ENCODE results near the gene KRT9. TPM values are rescaled to one million over a fixed set of nuclear protein-coding genes. Genes with fewer than 3 reads are reported as not detected.

KRT9 gene
- total and polyA plus RNA-seq, 9 of the 15 experiments (the other 6 are each of a cell fraction or from before 2014, with no cell fraction given): 0.03 TPM; not detected in 8

GRCh38 chr17:41548844-41549595 is 22.8 kb downstream of the KRT9 start (continued):
- no peak for TF ChIP-seq ZBTB34 (CRISPR knock-in tag; IDR thresholded peaks at IDR 0.05)
- TF ChIP-seq TRIM25 (IDR thresholded peaks at IDR 0.05; ENCODE audit: borderline replicate concordance): no peak
- TF ChIP-seq ARID2 (IDR thresholded peaks at IDR 0.05): peak; percentile 59; the same call in 1 of the 2 replicates
- TF ChIP-seq TAF9B (IDR thresholded peaks at IDR 0.05; ENCODE audit: partially characterized antibody): no peak
- TF ChIP-seq, protein P1, sequence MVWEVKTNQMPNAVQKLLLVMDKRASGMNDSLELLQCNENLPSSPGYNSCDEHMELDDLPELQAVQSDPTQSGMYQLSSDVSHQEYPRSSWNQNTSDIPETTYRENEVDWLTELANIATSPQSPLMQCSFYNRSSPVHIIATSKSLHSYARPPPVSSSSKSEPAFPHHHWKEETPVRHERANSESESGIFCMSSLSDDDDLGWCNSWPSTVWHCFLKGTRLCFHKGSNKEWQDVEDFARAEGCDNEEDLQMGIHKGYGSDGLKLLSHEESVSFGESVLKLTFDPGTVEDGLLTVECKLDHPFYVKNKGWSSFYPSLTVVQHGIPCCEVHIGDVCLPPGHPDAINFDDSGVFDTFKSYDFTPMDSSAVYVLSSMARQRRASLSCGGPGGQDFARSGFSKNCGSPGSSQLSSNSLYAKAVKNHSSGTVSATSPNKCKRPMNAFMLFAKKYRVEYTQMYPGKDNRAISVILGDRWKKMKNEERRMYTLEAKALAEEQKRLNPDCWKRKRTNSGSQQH (CRISPR knock-in tag; IDR thresholded peaks at IDR 0.05): no peak
- 0 out of 2 replicates have a peak, but pooled peaks have one; percentile 48 for TF ChIP-seq PHB (CRISPR knock-in tag; IDR thresholded peaks at IDR 0.05)
- TF ChIP-seq ZNF324 (CRISPR knock-in tag; IDR thresholded peaks at IDR 0.05): no peak
- TF ChIP-seq FOXP1 (CRISPR knock-in tag; IDR thresholded peaks at IDR 0.05): no peak
- no peak for TF ChIP-seq ZNF316 (IDR thresholded peaks at IDR 0.05)
- TF ChIP-seq XRCC5 (IDR thresholded peaks at IDR 0.05; ENCODE audit: low read depth, low read length): peak; percentile 92; the same call in 1 of the 2 replicates
- no peak for TF ChIP-seq CHD1 (IDR thresholded peaks at IDR 0.05; ENCODE audit: low read length)
- peak; percentile 77 for TF ChIP-seq CREM (IDR thresholded peaks at IDR 0.05; ENCODE audit: low read depth)
- TF ChIP-seq CREB1 (IDR thresholded peaks at IDR 0.05): peak; percentile 51
- TF ChIP-seq CREB1 (CRISPR knock-in tag; IDR thresholded peaks at IDR 0.05): peak; percentile 58; the same call in 1 of the 2 replicates
- TF ChIP-seq ZNF224 (CRISPR knock-in tag; IDR thresholded peaks at IDR 0.05): no peak
- TF ChIP-seq CREBBP (IDR thresholded peaks at IDR 0.05; ENCODE audit: low read depth, low read length): no peak
- TF ChIP-seq ZNF311 (CRISPR knock-in tag; IDR thresholded peaks at IDR 0.05): no peak
- TF ChIP-seq RAD21 (CRISPR knock-in tag; conservative IDR thresholded peaks at IDR 0.05 in 1 of 2, IDR thresholded peaks at IDR 0.05 in 1 of 2): peak; percentile 89 to 95
- no peak; the same call in 1 of the 2 replicates for TF ChIP-seq SMAD4 (CRISPR knock-in tag; conservative IDR thresholded peaks at IDR 0.05)
- TF ChIP-seq MAZ (CRISPR knock-in tag; conservative IDR thresholded peaks at IDR 0.05 in 1 of 2, IDR thresholded peaks at IDR 0.05 in 1 of 2): peak; percentile 55 to 64; a peak in 2 of 4 replicates
- no peak for TF ChIP-seq MCM2 (IDR thresholded peaks at IDR 0.05; ENCODE audit: low read depth)
- TF ChIP-seq TEAD1 (CRISPR knock-in tag; IDR thresholded peaks at IDR 0.05): peak in 1 of 2 experiments; percentile 46; a peak in 1 of 4 replicates
- no peak for TF ChIP-seq ATF1 (CRISPR knock-in tag; IDR thresholded peaks at IDR 0.05)
- TF ChIP-seq ATF1 (tag; IDR thresholded peaks at IDR 0.05): peak; percentile 65
